K562 (cell line): ENCODE data around the gene DCPS. TPM values are rescaled to one million over a fixed set of nuclear protein-coding genes. Genes with fewer than 3 reads are reported as not detected.

Experiments used
- ATAC-seq: fragments of 200-7000 bp; cut with Tn5 transposase; 3 replicates; pipeline ENCODE4 v1.9.1; 2020; ENCODE audit warnings: moderate library complexity
- BruUV-seq: library from RNA; stranded (reverse); fragments of 400-500 nt; replicated peaks from 2 replicates; lab custom pipeline; 2021; lab: Mats Ljungman, UMichigan
- CTCF ChIA-PET: fragments of 300-600 bp; formaldehyde crosslinking; extraction: SDS; loops from one replicate; lab custom pipeline; 2021; ENCODE audit warnings: low intra/inter-chr PET ratio; lab: Yijun Ruan, JAX
- POLR2A ChIA-PET: fragments of 300-600, 350-650 bp; sonication (Branson Sonifier 250); formaldehyde crosslinking; extraction: SDS; loops from one replicate; lab custom pipeline; 2021; ENCODE audit warnings: antibody characterized with exemption, inconsistent platforms; lab: Yijun Ruan, JAX
- DNase-seq, 4 experiments: peaks; one replicate each; pipeline versions ENCODE4 v3.0.0 to v3.0.0-alpha.2; 2011 to 2018; ENCODE audit warnings: low spot score in 3 of 4, mixed read lengths in 3 of 4; ENCODE audit errors: extremely low read depth in 1 of 4
- FAIRE-seq: peaks from 2 replicates; lab custom pipeline; 2011; peaks lifted over from hg19 to GRCh38; lab: Jason Lieb, UNC
- H2AFZ ChIP-seq: 2 replicates; pipeline ENCODE4 v1.6.0; 2011; ENCODE audit warnings: low read depth, low read length, control low read depth, inconsistent platforms
- H3K27ac ChIP-seq: fragments of 200-600 bp; 3 replicates; pipeline ENCODE4 v1.8.0; 2011; ENCODE audit warnings: low read depth, mild to moderate bottlenecking, control low read depth, inconsistent platforms, low read length, moderate library complexity, mixed read lengths; ENCODE audit errors: extremely low read depth
- H3K27me3 ChIP-seq, 2 experiments: fragments of 300-600 bp in 1 of 2; 2 replicates in 1 of 2; 3 replicates in 1 of 2; pipeline versions ENCODE4 v1.6.0 to v1.8.0; 2011; ENCODE audit warnings: inconsistent platforms in 2 of 2, low read length in 2 of 2, mild to moderate bottlenecking in 1 of 2, mixed read lengths in 1 of 2, moderate library complexity in 1 of 2; ENCODE audit not compliant: control insufficient read depth in 2 of 2, insufficient read depth in 2 of 2
- H3K36me3 ChIP-seq: fragments of 300-600 bp; 3 replicates; pipeline ENCODE4 v1.8.0; 2011; ENCODE audit warnings: mild to moderate bottlenecking, low read length, inconsistent platforms; ENCODE audit not compliant: control insufficient read depth, insufficient read depth
- H3K4me1 ChIP-seq, 2 experiments: fragments of 200-600 bp in 1 of 2; replicated peaks in 1 of 2; 2 replicates in 1 of 2; 3 replicates in 1 of 2; pipeline versions ENCODE4 v1.5.1 to v1.8.0; 2011; ENCODE audit warnings: inconsistent platforms in 2 of 2, low read length in 2 of 2, mild to moderate bottlenecking in 1 of 2, mixed read lengths in 1 of 2, moderate library complexity in 1 of 2; ENCODE audit not compliant: control insufficient read depth in 2 of 2, insufficient read depth in 2 of 2
- H3K4me2 ChIP-seq: 2 replicates; pipeline ENCODE4 v1.6.1; 2011; ENCODE audit warnings: low read length, control low read depth, inconsistent platforms, mixed read lengths; ENCODE audit not compliant: insufficient read depth
- H3K4me3 ChIP-seq: fragments of 200-600 bp; sonication (generic), shearing (Covaris generic); 2 replicates; pipeline ENCODE4 v1.5.1; 2016; ENCODE audit warnings: control low read depth, inconsistent platforms
- H3K79me2 ChIP-seq: fragments of 200-600 bp; 3 replicates; pipeline ENCODE4 v1.8.0; 2011; ENCODE audit warnings: low read length, inconsistent platforms; ENCODE audit not compliant: control insufficient read depth, insufficient read depth
- H3K9ac ChIP-seq, 2 experiments: 2 replicates each; pipeline versions ENCODE4 v1.6.0 to v1.6.1; 2011; ENCODE audit warnings: low read depth in 2 of 2, low read length in 2 of 2, control low read depth in 1 of 2, inconsistent platforms in 1 of 2, mild to moderate bottlenecking in 1 of 2, mixed read lengths in 1 of 2; ENCODE audit not compliant: insufficient read depth in 1 of 2
- H3K9me1 ChIP-seq: one replicate; pipeline ENCODE4 v1.6.0; 2011; ENCODE audit warnings: inconsistent platforms, mild to moderate bottlenecking, low read length, moderate library complexity; ENCODE audit not compliant: control insufficient read depth, insufficient read depth
- H3K9me3 ChIP-seq: replicated peaks from 2 replicates; pipeline ENCODE4 v1.5.1; 2011; ENCODE audit warnings: low read depth, low read length, inconsistent platforms; ENCODE audit not compliant: control insufficient read depth, insufficient read depth
- H4K20me1 ChIP-seq: replicated peaks from 2 replicates; pipeline ENCODE4 v1.6.1; 2011; ENCODE audit warnings: low read length, inconsistent platforms, mixed read lengths; ENCODE audit not compliant: control insufficient read depth, insufficient read depth
- CBX2 ChIP-seq: fragments of 200-600 bp; sonication (generic); IDR thresholded peaks from one replicate; pipeline ENCODE4 v1.6.1; 2012; ENCODE audit warnings: mild to moderate bottlenecking, low read length, inconsistent platforms; ENCODE audit not compliant: insufficient read depth, poor library complexity, severe bottlenecking
- E2F1 ChIP-seq: sonication (generic); formaldehyde crosslinking; IDR thresholded peaks from 2 replicates; pipeline ENCODE4 v1.8.1; 2023; ENCODE audit warnings: mild to moderate bottlenecking, missing genetic modification reagents, moderate library complexity
- FOXK2 ChIP-seq, 2 experiments: fragments of 450-650 bp; IDR thresholded peaks in 1 of 2; conservative IDR thresholded peaks in 1 of 2; 2 replicates each; pipeline ENCODE4 v1.6.1; 2016; ENCODE audit warnings: low read depth in 2 of 2, mild to moderate bottlenecking in 1 of 2
- JUND ChIP-seq, 2 experiments: IDR thresholded peaks; 2 replicates in 1 of 2; 3 replicates in 1 of 2; pipeline ENCODE4 v1.6.1; 2011; ENCODE audit warnings: borderline replicate concordance in 2 of 2, low read depth in 2 of 2, low read length in 2 of 2, improper control_type of control experiment in 1 of 2, missing biosample characterization in 1 of 2, missing genetic modification characterization in 1 of 2, missing genetic modification reagents in 1 of 2
- MAFK ChIP-seq: IDR thresholded peaks from 2 replicates; pipeline ENCODE4 v1.6.1; 2011; ENCODE audit warnings: low read length, improper control_type of control experiment
- NFE2 ChIP-seq: IDR thresholded peaks from 2 replicates; pipeline ENCODE4 v1.6.1; 2014; ENCODE audit warnings: antibody characterized with exemption, low read depth
- PCBP1 ChIP-seq: fragments of 200-400 bp; formaldehyde crosslinking; IDR thresholded peaks from 2 replicates; pipeline ENCODE4 v1.6.1; 2018; ENCODE audit warnings: mild to moderate bottlenecking, low read depth, low read length; ENCODE audit not compliant: poor library complexity, severe bottlenecking
- PRMT5 ChIP-seq: sonication (generic); formaldehyde crosslinking; IDR thresholded peaks from 2 replicates; pipeline ENCODE4 v1.5.0; 2020; ENCODE audit warnings: missing genetic modification reagents
- TRIM24 ChIP-seq, 2 experiments: fragments of 450-650 bp; IDR thresholded peaks; 2 replicates each; pipeline ENCODE4 v1.6.1; 2016
- USF2 ChIP-seq: sonication (generic); formaldehyde crosslinking; IDR thresholded peaks from 2 replicates; pipeline ENCODE4 v1.5.0; 2020; ENCODE audit warnings: missing genetic modification reagents
- ZBTB17 ChIP-seq: fragments of 450-650 bp; formaldehyde crosslinking; IDR thresholded peaks from 2 replicates; pipeline ENCODE4 v1.4.0; 2020; ENCODE audit warnings: mild to moderate bottlenecking
- ZNF512 ChIP-seq: IDR thresholded peaks from 2 replicates; pipeline ENCODE4 v1.6.1; 2016; ENCODE audit warnings: missing genetic modification characterization, missing compliant biosample characterization
- WGBS: fragments of 100-300 bp; shearing (Covaris generic); methylation state at CpG from one replicate; pipeline ENCODE4 v1.1.6; 2016; ENCODE audit warnings: low coverage, mixed read lengths; ENCODE audit not compliant: insufficient coverage; ENCODE audit errors: missing lambda C conversion rate; 5-methylcytosine and 5-hydroxymethylcytosine counted together
- in situ Hi-C: fragments of 300-500 bp; cut with MboI; formaldehyde crosslinking; loops from 4 replicates; pipeline ENCODE4 v1.15.0; 2018; ENCODE audit warnings: inconsistent platforms, mixed read lengths
- intact Hi-C: fragments of 100-400 bp; cut with micrococcal nuclease; formaldehyde crosslinking; loops from 2 replicates; pipeline ENCODE4 v1.14.2; 2022
- polyA plus RNA-seq, 8 experiments: library from polyadenylated mRNA; depleted of rRNA in 4 of 8; stranded (reverse) in 5 of 8; unstranded in 3 of 8; fragments of >200 nt; fragmentation: Nextera tagmentation in 2 of 8; fragmentation: Illumina TruSeq in 1 of 8; extraction: Ambion mirVana in 2 of 8; extraction: Trizol in 1 of 8; gene quantifications; 2 replicates each; pipeline versions ENCODE4 v1.2.1 to v1.2.3, GENCODE V29; 2011 to 2014; ENCODE audit warnings: inconsistent platforms in 1 of 8, missing spikeins in 1 of 8
- total RNA-seq, 7 experiments: library from RNA; depleted of rRNA in 6 of 7; stranded (reverse); fragments of >200 nt in 6 of 7; fragmentation: Illumina TruSeq in 2 of 7; extraction: Trizol in 2 of 7; gene quantifications; 2 replicates each; pipeline versions ENCODE4 v1.2.1 to v1.2.3, GENCODE V29; 2011 to 2021; ENCODE audit warnings: low replicate concordance in 1 of 7

DCPS gene
- total and polyA plus RNA-seq, 9 of the 15 experiments (the other 6 are each of a cell fraction or from before 2014, with no cell fraction given): 8.7 to 38.1 (median 17.9) TPM

GRCh38 chr11:126366064-126366822 lies 62.4 kb downstream of the DCPS start:
- intact Hi-C loops: no loop called here
- WGBS: 61% methylated on average over 17 of the region's 19 CpGs

More at GRCh38 chr11:126366064-126366822, 62.4 kb downstream of the DCPS start:
- no peak for DNase-seq
- Histone ChIP-seq H3K27me3 (no peaks in the 10 kb centered on the region), H3K9me3 (no peaks in the 10 kb centered on the region), H3K27ac (no peak overlapping the region), H3K4me3 (no peak overlapping the region), H3K79me2 (no peaks in the 10 kb centered on the region), H2AFZ (no peak overlapping the region), H3K4me1 (peaks cover 0 to 8% of the 10 kb centered on the region in 2 experiments; a peak in 2 of 5 replicates), H3K4me2 (no peak overlapping the region), H3K9me1 (no peaks in the 10 kb centered on the region), H3K36me3 (no peaks in the 10 kb centered on the region), H3K9ac (peak overlapping the region in 1 of 2 experiments; percentile 52; a peak in 2 of 4 replicates), H4K20me1 (peaks cover 18% of the 10 kb centered on the region; the same call in 1 of the 2 replicates)
- no TSS peak for BruUV-seq
- FAIRE-seq: no peak
- no peak for TF ChIP-seq USF2 (CRISPR knock-in tag)
- TF ChIP-seq ZNF512 (tag): no peak
- no peak for TF ChIP-seq NFE2
- TF ChIP-seq TRIM24 (IDR thresholded peaks at IDR 0.05): no peak
- no peak for TF ChIP-seq FOXK2 (conservative IDR thresholded peaks at IDR 0.05 in 1 of 2, IDR thresholded peaks at IDR 0.05 in 1 of 2; ENCODE audit: low read depth in 2 of 2)
- TF ChIP-seq CBX2: no peak
- TF ChIP-seq JUND (IDR thresholded peaks at IDR 0.05; ENCODE audit: borderline replicate concordance, low read depth, low read length): no peak
- no peak for TF ChIP-seq JUND (tag; IDR thresholded peaks at IDR 0.05; ENCODE audit: borderline replicate concordance, low read depth, low read length)
- no peak for TF ChIP-seq ZBTB17 (CRISPR knock-in tag)
- TF ChIP-seq PCBP1: no peak
- no peak for TF ChIP-seq PRMT5
- no peak for TF ChIP-seq E2F1
- no peak for TF ChIP-seq MAFK
- in situ Hi-C loops: no loop called here
- ChIA-PET CTCF (no interaction called here), POLR2A (interaction anchor here (1.2 kb wide), 2 partner anchors 9 to 52 kb away, joined by 3 read pairs; no protein-coding TSS in a partner anchor)
- ATAC-seq: no peak; the same call in 2 of the 3 replicates
